IMR-90 (cell line): ENCODE measurements around the gene CD6. TPM values are rescaled to one million over a fixed set of nuclear protein-coding genes. Genes with fewer than 3 reads are reported as not detected.

ENCODE experiments used
- ATAC-seq: fragments of 200-7000 bp; cut with Tn5 transposase; 2 replicates; pipeline ENCODE4 v1.9.1; 2020; ENCODE audit warnings: low read depth, mild to moderate bottlenecking, moderate library complexity
- BruUV-seq: library from RNA; stranded (reverse); fragments of 400-500 nt; replicated peaks from 2 replicates; lab custom pipeline; 2021; lab: Mats Ljungman, UMichigan
- CTCF ChIA-PET: fragments of 300-600 bp; formaldehyde crosslinking; extraction: SDS; loops from one replicate; lab custom pipeline; 2021; ENCODE audit warnings: antibody characterized with exemption; lab: Yijun Ruan, JAX
- POLR2A ChIA-PET: fragments of 300-600 bp; sonication (Branson Sonifier 250); formaldehyde crosslinking; loops from one replicate; lab custom pipeline; 2022; ENCODE audit warnings: antibody characterized with exemption; ENCODE audit not compliant: unreplicated experiment; lab: Charles Lee
- DNase-seq: peaks from one replicate; pipeline ENCODE4 v3.0.0; 2013
- H2AFZ ChIP-seq: replicated peaks from 2 replicates; pipeline ENCODE3; 2013; ENCODE audit warnings: low read length, mild to moderate bottlenecking; ENCODE audit not compliant: poor library complexity
- H2AK5ac ChIP-seq: 2 replicates; pipeline ENCODE4 v1.6.1; 2013; ENCODE audit warnings: low read depth, low read length, inconsistent platforms
- H2AK9ac ChIP-seq: replicated peaks from 2 replicates; pipeline ENCODE3; 2013; ENCODE audit warnings: mild to moderate bottlenecking, low read depth, low read length, moderate library complexity; ENCODE audit not compliant: poor library complexity
- H2BK120ac ChIP-seq: 2 replicates; pipeline ENCODE4 v1.6.1; 2013; ENCODE audit warnings: low read depth, low read length, inconsistent platforms
- H2BK15ac ChIP-seq: 3 replicates; pipeline ENCODE4 v1.6.1; 2013; ENCODE audit warnings: low read depth, low read length, inconsistent platforms
- H2BK20ac ChIP-seq: 2 replicates; pipeline ENCODE4 v1.6.1; 2013; ENCODE audit warnings: low read depth, mild to moderate bottlenecking, inconsistent platforms, low read length, moderate library complexity
- H2BK5ac ChIP-seq: 2 replicates; pipeline ENCODE4 v1.6.1; 2013; ENCODE audit warnings: mild to moderate bottlenecking, low read depth, low read length, inconsistent platforms; ENCODE audit not compliant: poor library complexity, severe bottlenecking
- H3K14ac ChIP-seq: replicated peaks from 2 replicates; pipeline ENCODE4 v1.6.1; 2013; ENCODE audit warnings: low read depth, low read length, inconsistent platforms
- H3K18ac ChIP-seq: 2 replicates; pipeline ENCODE4 v1.6.1; 2013; ENCODE audit warnings: low read depth, low read length, control low read depth
- H3K23ac ChIP-seq: 2 replicates; pipeline ENCODE4 v1.6.1; 2013; ENCODE audit warnings: low read depth, low read length, inconsistent platforms
- H3K27ac ChIP-seq: 2 replicates; pipeline ENCODE4 v1.5.1; 2013; ENCODE audit warnings: mild to moderate bottlenecking, control low read depth, low read length; ENCODE audit not compliant: insufficient read depth
- H3K27me3 ChIP-seq: 2 replicates; pipeline ENCODE4 v1.6.1; 2013; ENCODE audit warnings: low read length; ENCODE audit not compliant: control insufficient read depth, insufficient read depth
- H3K36me3 ChIP-seq: 2 replicates; pipeline ENCODE4 v1.6.1; 2013; ENCODE audit warnings: low read length, mixed read lengths; ENCODE audit not compliant: control insufficient read depth, insufficient read depth
- H3K4ac ChIP-seq: 2 replicates; pipeline ENCODE4 v1.6.1; 2013; ENCODE audit warnings: low read depth, low read length, inconsistent platforms
- H3K4me1 ChIP-seq: 2 replicates; pipeline ENCODE4 v1.6.1; 2013; ENCODE audit warnings: low read length, mixed read lengths; ENCODE audit not compliant: control insufficient read depth, insufficient read depth
- H3K4me2 ChIP-seq: 2 replicates; pipeline ENCODE4 v1.6.1; 2013; ENCODE audit warnings: low read depth, mild to moderate bottlenecking, control low read depth, low read length, moderate library complexity
- H3K4me3 ChIP-seq: 2 replicates; pipeline ENCODE4 v1.5.1; 2013; ENCODE audit warnings: low read depth, mild to moderate bottlenecking, control low read depth, low read length, moderate library complexity; ENCODE audit not compliant: insufficient read depth
- H3K56ac ChIP-seq: 2 replicates; pipeline ENCODE4 v1.6.1; 2013; ENCODE audit warnings: low read length, inconsistent platforms; ENCODE audit not compliant: insufficient read depth; ENCODE audit errors: extremely low read depth
- H3K79me1 ChIP-seq, 2 experiments: 2 replicates each; pipeline ENCODE4 v1.6.1; 2013; ENCODE audit warnings: low read length in 2 of 2, inconsistent platforms in 1 of 2, low read depth in 1 of 2
- H3K9ac ChIP-seq: 2 replicates; pipeline ENCODE4 v1.6.1; 2013; ENCODE audit warnings: low read depth, low read length, control low read depth
- H3K9me1 ChIP-seq: 2 replicates; pipeline ENCODE4 v1.6.1; 2013; ENCODE audit warnings: low read length, inconsistent platforms; ENCODE audit not compliant: insufficient read depth
- H3K9me3 ChIP-seq: 2 replicates; pipeline ENCODE4 v1.6.1; 2013; ENCODE audit warnings: low read length; ENCODE audit not compliant: control insufficient read depth, insufficient read depth
- H4K20me1 ChIP-seq: 2 replicates; pipeline ENCODE4 v1.6.1; 2013; ENCODE audit warnings: low read length, inconsistent platforms; ENCODE audit not compliant: insufficient read depth
- H4K5ac ChIP-seq: 2 replicates; pipeline ENCODE4 v1.6.1; 2013; ENCODE audit warnings: mild to moderate bottlenecking, low read depth, low read length, control low read depth
- H4K8ac ChIP-seq, 2 experiments: 2 replicates each; pipeline ENCODE4 v1.6.1; 2013; ENCODE audit warnings: low read depth in 2 of 2, low read length in 2 of 2, control low read depth in 1 of 2, inconsistent platforms in 1 of 2
- H4K91ac ChIP-seq: 2 replicates; pipeline ENCODE4 v1.6.1; 2013; ENCODE audit warnings: low read depth, low read length, inconsistent platforms; ENCODE audit not compliant: insufficient read depth
- BHLHE40 ChIP-seq: fragments of 150-350 bp; IDR thresholded peaks from 2 replicates; pipeline ENCODE4 v1.6.1; 2016; ENCODE audit warnings: mild to moderate bottlenecking, low read depth, low read length
- CEBPB ChIP-seq: IDR thresholded peaks from 2 replicates; pipeline ENCODE4 v1.6.1; 2012; ENCODE audit warnings: low read depth, low read length, improper control_type of control experiment
- CHD1 ChIP-seq: IDR thresholded peaks from 2 replicates; pipeline ENCODE4 v1.6.1; 2012; ENCODE audit warnings: low read depth, low read length, improper control_type of control experiment
- CTCF ChIP-seq: conservative IDR thresholded peaks from 2 replicates; pipeline ENCODE4 v1.5.1; 2012; ENCODE audit warnings: mild to moderate bottlenecking, low read depth, low read length, improper control_type of control experiment
- FOS ChIP-seq: fragments of 150-350 bp; IDR thresholded peaks from 2 replicates; pipeline ENCODE4 v1.6.1; 2016; ENCODE audit warnings: low read depth, low read length
- MAZ ChIP-seq: IDR thresholded peaks from 2 replicates; pipeline ENCODE4 v1.6.1; 2012; ENCODE audit warnings: low read depth, mild to moderate bottlenecking, low read length, improper control_type of control experiment, moderate library complexity, borderline replicate concordance
- MXI1 ChIP-seq: IDR thresholded peaks from 2 replicates; pipeline ENCODE4 v1.6.1; 2012; ENCODE audit warnings: low read depth, mild to moderate bottlenecking, low read length, moderate library complexity, borderline replicate concordance
- NFE2L2 ChIP-seq: fragments of 150-350 bp; IDR thresholded peaks from 2 replicates; pipeline ENCODE4 v1.6.1; 2016; ENCODE audit warnings: low read depth, mild to moderate bottlenecking, low read length
- POLR2A ChIP-seq: IDR thresholded peaks from 2 replicates; pipeline ENCODE4 v1.6.1; 2012; ENCODE audit warnings: mild to moderate bottlenecking, low read depth, low read length
- RAD21 ChIP-seq: IDR thresholded peaks from 2 replicates; pipeline ENCODE4 v1.6.1; 2012; ENCODE audit warnings: low read length, improper control_type of control experiment
- RFX5 ChIP-seq: IDR thresholded peaks from 2 replicates; pipeline ENCODE4 v1.8.0; 2012; ENCODE audit warnings: low read depth, mild to moderate bottlenecking, low read length, moderate library complexity
- SMC3 ChIP-seq: fragments of 150-350 bp; IDR thresholded peaks from 2 replicates; pipeline ENCODE4 v1.6.1; 2016; ENCODE audit warnings: low read depth, mild to moderate bottlenecking, antibody characterized with exemption, low read length, moderate library complexity
- WGBS, 2 experiments: methylation state at CpG; one replicate each; pipeline versions ENCODE4 v1.1.5 to v1.1.7; 2013; ENCODE audit warnings: missing lambda C conversion rate in 2 of 2; ENCODE audit not compliant: insufficient read length in 1 of 2; ENCODE audit errors: extremely low coverage in 2 of 2; 5-methylcytosine and 5-hydroxymethylcytosine counted together
- dilution Hi-C: fragments of 300-500 bp; cut with HindIII; formaldehyde crosslinking; loops from one replicate; pipeline ENCODE4 v1.14.3; 2018; ENCODE audit warnings: low sequenced_read_pairs; ENCODE audit not compliant: unreplicated experiment
- in situ Hi-C: fragments of 300-500 bp; cut with MboI; formaldehyde crosslinking; loops from 3 replicates; pipeline ENCODE4 v1.14.3; 2019; ENCODE audit warnings: low sequenced_read_pairs, inconsistent platforms, mixed read lengths
- intact Hi-C: fragments of 100-400 bp; cut with micrococcal nuclease; formaldehyde crosslinking; loops from 2 replicates; pipeline ENCODE4 v1.10.0; 2022
- polyA plus RNA-seq, 3 experiments: library from polyadenylated mRNA; depleted of rRNA; stranded (reverse); fragments of >200 nt; gene quantifications; 2 replicates each; pipeline ENCODE4 v1.2.3, GENCODE V29; 2012; ENCODE audit warnings: low replicate concordance in 1 of 3
- total RNA-seq: library from RNA; depleted of rRNA; stranded (reverse); fragments of >200 nt; gene quantifications from 2 replicates; pipeline ENCODE4 v1.2.3, GENCODE V29; 2012
- TF ChIP-seq, protein P1 (sequence below): fragments of 150-350 bp; IDR thresholded peaks from 2 replicates; pipeline ENCODE4 v1.6.1; 2016; ENCODE audit warnings: low read depth, mild to moderate bottlenecking, low read length, moderate library complexity, borderline replicate concordance

Gene CD6
- total and polyA plus RNA-seq, 2 of the 4 experiments (the other 2 are of a cell fraction): not detected

DNA sequence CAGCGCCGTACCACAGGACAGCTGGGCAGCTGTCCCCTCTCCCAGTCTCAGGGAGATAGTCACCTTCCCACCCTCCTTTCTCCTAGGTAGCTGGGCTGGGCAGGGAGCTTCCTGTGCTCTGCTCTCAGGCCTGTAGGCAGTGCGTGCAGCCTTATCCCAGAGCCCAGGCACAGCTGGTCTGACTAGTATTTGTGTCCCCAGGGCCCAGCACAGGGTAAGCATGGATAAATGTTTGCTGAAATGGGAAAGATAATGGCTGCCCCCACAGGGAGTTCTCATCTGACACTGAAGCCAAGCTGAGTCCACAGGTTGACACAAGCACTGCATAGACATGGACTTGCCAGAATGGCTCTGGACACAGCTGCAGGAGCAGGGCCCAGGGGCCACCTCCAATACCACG is 29.3 kb upstream of the CD6 start:
- Histone ChIP-seq H2BK15ac (no peak overlapping the region), H2AK5ac (no peak overlapping the region), H2BK5ac (no peak overlapping the region), H3K36me3 (peaks cover 16% of the 10 kb centered on the region), H2BK120ac (no peak overlapping the region), H3K4ac (no peak overlapping the region), H2AFZ (no peak overlapping the region), H4K20me1 (no peaks in the 10 kb centered on the region), H3K4me1 (peaks cover 4% of the 10 kb centered on the region; the same call in 1 of the 2 replicates), H2AK9ac (no peak overlapping the region), H3K4me3 (no peak overlapping the region), H3K9ac (no peak overlapping the region), H3K18ac (no peak overlapping the region), H2BK20ac (no peak overlapping the region), H3K4me2 (no peak overlapping the region), H3K27me3 (no peaks in the 10 kb centered on the region), H3K79me1 (no peaks in the 10 kb centered on the region), H4K91ac (no peak overlapping the region), H3K56ac (no peak overlapping the region), H3K14ac (no peak overlapping the region), H3K9me1 (0 out of 2 replicates have a peak, but pooled peaks cover 4% of the 10 kb centered on the region), H4K5ac (no peak overlapping the region), H4K8ac (no peak overlapping the region), H3K9me3 (no peaks in the 10 kb centered on the region), H3K27ac (no peak overlapping the region), H3K23ac (no peak overlapping the region)
- TF ChIP-seq RAD21: no peak
- TF ChIP-seq, protein P1, sequence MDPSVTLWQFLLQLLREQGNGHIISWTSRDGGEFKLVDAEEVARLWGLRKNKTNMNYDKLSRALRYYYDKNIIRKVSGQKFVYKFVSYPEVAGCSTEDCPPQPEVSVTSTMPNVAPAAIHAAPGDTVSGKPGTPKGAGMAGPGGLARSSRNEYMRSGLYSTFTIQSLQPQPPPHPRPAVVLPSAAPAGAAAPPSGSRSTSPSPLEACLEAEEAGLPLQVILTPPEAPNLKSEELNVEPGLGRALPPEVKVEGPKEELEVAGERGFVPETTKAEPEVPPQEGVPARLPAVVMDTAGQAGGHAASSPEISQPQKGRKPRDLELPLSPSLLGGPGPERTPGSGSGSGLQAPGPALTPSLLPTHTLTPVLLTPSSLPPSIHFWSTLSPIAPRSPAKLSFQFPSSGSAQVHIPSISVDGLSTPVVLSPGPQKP: no peak
- TF ChIP-seq CHD1: no peak
- no peak for TF ChIP-seq POLR2A
- no peak for TF ChIP-seq BHLHE40
- no peak for TF ChIP-seq NFE2L2
- TF ChIP-seq MXI1: no peak
- TF ChIP-seq FOS: no peak
- no peak for TF ChIP-seq SMC3
- TF ChIP-seq CTCF: no peak
- TF ChIP-seq CEBPB: no peak
- no peak for TF ChIP-seq MAZ
- TF ChIP-seq RFX5: no peak
- ATAC-seq (no peak), DNase-seq (no peak)
- dilution Hi-C loops (no loop called here), intact Hi-C loops (no loop called here), in situ Hi-C loops (no loop called here)
- no TSS peak for BruUV-seq
- POLR2A ChIA-PET: no interaction called here
- CTCF ChIA-PET: no interaction called here
- WGBS, 2 experiments: no CpG with 5 or more reads among the region's 4 CpGs
